ENCODE data around the gene MGAT4C.

DNA sequence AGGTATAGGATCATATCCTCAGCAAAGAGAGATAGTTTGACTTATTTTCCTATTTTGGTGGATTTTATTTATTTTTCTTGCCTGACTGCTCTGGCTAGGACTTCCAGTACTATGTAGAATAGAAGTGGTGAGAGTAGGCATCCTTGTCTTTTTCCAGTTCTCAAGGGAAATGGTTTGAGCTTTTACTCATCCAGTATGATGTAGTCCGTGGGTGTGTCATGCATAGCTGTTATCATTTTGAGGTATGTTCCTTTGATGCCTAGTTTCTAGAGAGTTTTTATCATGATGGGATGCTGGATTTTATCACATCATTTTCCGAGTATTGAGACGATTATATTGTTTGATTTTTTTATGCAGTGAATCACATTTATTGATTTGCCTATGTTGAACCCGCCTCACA is 97.2 kb downstream of the MGAT4C start:
- TF ChIP-seq, protein P1, sequence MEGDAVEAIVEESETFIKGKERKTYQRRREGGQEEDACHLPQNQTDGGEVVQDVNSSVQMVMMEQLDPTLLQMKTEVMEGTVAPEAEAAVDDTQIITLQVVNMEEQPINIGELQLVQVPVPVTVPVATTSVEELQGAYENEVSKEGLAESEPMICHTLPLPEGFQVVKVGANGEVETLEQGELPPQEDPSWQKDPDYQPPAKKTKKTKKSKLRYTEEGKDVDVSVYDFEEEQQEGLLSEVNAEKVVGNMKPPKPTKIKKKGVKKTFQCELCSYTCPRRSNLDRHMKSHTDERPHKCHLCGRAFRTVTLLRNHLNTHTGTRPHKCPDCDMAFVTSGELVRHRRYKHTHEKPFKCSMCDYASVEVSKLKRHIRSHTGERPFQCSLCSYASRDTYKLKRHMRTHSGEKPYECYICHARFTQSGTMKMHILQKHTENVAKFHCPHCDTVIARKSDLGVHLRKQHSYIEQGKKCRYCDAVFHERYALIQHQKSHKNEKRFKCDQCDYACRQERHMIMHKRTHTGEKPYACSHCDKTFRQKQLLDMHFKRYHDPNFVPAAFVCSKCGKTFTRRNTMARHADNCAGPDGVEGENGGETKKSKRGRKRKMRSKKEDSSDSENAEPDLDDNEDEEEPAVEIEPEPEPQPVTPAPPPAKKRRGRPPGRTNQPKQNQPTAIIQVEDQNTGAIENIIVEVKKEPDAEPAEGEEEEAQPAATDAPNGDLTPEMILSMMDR (IDR thresholded peaks at IDR 0.05), result no peak
- TF ChIP-seq EZH2 (IDR thresholded peaks at IDR 0.05), result no peak
